NCI-H446 treated with DMSO at 0.1 percent for 48 hours (cell line): ENCODE results near the gene SLC25A18.
A peak's percentile ranks its signal among the peaks of the same experiment; 100 is the strongest.

Experiments
- DNase-seq: peaks from one replicate; lab custom pipeline; 2025; lab: John Stamatoyannopoulos, UW

The SLC25A18 gene

DNA sequence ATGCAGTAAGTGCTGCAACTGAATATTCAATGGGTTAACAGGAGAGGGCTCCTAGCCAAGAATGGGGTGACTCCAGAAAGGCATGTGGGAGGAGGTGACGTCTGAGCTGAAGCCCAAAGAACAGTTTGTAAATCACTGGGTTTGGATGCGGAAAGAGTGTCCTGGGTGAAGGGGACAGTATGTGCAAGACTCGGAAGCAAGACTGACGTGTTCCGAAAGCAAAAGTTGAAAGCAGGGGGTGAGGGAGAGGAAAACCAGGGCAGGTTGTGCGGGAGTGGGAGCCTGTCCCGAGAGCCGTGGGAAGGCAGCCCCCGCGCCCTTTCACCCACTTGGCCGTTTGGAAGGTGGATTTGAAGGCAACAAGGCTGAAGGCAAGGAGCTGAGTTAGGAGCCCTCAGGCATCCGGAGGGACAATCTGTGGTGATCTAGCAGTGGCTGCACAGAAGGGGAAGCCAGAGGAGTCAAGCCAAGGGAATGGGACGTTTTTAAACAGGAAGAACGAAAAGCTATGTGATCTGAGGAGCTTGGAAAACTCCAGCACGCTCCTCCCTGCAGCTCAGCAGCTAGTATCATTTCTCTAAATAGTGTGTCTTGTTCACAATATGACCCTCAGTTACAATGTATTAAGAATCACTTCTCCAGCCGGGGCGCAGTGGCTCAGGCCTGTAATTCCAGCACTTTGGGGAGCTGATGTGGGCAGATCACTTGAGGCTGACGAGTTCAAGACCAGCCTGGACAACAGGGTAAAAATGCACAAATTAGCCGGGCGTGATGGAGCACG is 7.7 kb downstream of the SLC25A18 start:
- DNase-seq, result no peak

DNA sequence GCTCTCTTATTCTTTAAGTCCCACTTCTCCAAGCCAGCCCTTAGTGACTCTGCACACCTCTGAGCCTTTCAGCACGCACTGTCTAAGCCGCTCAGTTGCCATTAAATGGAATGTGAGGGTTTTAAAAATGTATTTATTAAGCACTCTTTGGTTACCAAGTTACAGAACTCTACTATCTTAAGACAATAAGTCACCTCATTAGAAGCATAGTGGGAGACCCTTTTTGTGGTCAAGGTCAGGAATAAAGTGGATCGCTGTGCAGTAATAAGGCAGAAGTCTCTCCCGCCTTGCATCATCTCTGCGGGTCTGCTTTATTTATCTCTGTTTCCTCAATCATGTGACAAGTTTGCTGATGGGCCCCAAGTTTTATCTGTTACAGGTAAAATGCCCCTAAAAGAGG is 11.9 kb downstream of the SLC25A18 start:
- no peak for DNase-seq

DNA sequence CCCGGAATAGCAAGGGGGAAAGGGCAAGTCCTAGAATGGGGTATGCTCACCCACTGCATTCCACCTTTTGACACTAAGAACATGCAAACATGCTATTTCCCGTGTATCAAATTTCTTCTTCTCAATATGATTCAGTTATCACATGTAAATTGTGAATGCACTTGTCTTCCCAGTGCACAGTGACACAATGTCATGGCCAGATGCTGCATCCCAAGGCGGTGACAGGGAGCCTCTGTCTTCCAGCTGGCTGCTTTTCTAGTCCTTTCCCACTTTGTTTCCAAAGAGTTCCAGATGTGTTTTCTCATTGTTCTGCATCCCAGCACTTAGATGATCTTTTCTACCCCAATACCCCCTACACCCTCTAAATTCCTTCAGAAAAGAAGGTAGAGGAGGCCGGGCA is 12.4 kb downstream of the SLC25A18 start:
- DNase-seq, result no peak

DNA sequence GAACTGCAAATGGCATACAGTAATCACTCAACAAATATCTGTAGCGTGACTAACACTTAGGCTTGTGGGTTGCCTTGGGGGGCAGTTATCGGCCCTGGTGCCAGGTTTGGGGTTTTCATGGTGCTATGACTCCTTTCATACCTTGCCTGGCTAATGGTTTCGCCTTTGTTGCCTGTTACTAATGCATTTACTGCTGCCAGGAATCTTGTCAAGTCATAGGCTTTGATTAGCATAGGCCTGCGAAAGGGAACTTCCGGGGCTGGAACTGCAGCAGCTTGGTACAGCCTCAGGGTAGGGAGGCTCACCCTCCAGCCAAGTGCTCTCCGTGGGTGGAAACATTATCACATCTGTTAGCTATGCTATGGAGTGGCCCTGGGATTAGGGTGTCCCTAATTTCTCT is 13.2 kb downstream of the SLC25A18 start:
- DNase-seq, result peak; percentile 36

DNA sequence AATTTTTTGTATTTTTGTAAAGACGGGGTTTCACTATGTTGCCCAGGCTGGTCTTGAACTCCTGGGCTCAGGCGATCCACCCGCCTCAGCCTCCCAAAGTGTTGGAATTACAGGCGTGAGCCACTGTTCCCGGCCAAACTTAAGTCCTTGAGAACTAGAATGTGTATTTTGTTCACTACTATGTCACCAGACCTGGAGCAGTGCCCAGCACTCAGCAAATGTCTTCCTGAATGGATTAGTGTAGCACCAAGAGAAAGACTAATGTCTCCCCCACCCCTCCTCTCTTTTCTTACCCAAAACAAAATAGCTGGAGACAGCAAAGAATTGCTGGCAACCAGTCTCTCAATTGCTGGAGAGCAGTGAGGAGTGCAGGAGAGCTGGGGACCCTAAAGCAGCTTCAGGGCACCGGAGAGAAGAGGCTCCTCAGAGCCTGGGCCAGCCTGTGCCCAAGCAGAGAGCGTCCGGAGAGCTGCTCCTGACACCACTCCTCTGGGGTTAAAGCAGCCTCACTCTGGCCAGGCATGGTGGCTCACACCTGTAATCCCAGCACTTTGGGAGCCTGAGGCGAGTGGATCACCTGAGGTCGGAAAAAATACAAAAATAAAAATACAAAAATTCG is 14.9 kb downstream of the SLC25A18 start:
- no peak for DNase-seq

DNA sequence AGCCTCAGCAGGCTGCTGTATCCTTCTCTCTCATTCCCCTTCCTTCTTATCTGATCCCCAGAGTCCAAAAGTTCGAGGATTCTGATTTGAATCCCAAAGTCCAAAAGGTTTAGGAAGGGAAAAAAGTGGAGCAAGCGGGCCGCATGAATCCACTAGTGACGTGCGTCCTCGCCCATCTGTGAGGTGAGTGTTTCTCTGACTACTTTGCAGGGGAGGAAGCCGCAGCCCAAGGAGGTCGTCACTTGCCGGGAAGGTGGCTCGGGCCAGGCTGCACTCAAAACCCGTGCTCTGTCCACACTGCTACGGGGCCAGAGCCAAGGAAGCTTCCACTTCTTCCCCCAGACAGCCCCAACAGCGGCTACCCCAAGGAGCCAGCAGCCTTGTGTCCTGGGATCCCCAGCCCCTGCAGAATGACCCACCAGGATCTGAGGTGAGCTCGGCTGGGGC is 16.3 kb downstream of the SLC25A18 start:
- DNase-seq, result no peak

DNA sequence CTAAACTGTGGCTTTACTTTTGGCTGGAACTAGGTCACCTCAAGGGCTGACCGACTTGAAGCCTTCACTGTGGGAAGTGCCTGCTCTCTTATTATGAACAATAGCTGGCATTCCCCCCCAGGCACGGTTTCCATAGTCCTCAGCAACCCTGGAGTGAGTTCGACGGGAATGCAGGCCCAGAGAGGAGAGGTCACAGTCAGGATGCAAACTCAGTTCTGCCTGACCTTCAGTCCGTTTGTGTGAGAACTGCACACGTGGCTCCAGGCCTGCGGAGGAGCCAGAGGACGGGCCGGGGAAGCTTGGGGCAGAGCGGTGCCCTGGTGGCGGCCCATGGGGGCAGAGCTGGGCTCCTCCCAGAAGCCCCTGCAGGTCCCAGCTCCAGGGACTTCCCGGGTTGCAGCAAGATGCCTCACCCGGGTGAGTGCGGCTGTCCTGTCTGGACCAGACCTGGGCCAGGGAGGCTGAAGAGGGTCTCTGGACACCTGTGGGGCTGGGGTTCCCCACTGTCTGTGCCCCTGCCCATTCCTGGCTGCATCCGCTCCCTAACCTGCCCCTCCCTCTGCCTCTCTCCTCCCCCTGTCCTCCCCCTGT is 17.2 kb downstream of the SLC25A18 start:
- no peak for DNase-seq

DNA sequence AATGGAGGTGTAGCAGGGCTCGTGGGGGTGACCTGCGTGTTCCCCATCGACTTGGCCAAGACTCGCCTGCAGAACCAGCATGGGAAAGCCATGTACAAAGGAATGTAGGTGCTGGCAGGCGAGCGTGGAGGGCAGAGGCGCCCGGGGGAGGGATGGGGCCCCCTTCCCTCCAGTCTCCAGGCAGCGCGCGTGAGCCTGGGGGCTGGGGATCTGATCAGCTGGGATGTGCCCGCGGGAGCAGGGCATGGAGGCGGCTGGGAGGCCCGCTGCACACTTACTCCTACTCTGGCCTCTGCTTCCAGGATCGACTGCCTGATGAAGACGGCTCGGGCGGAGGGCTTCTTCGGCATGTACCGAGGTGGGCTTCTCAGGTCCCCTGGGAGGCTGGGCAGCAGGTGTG is 17.8 kb downstream of the SLC25A18 start:
- no peak for DNase-seq

DNA sequence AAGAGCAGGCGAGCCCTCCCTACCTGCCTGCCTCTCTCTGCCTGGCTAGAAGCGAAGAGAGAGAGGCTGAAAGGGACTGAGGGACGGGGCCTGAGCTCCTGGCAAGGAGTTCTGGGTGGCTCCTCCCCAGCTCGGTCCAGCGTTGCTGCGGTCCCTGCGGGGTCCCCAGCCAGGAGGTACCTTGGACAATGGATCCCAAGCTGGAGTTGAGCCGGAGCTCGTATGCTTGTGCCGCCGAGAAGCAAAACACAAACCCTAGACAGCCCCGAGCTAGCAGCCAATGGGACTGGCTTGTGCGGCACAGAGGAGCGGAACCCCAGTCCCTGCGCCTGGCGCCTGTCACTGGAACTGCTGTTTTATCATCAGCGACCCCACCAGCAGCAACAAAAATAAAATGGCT is 18.3 kb downstream of the SLC25A18 start:
- no peak for DNase-seq

DNA sequence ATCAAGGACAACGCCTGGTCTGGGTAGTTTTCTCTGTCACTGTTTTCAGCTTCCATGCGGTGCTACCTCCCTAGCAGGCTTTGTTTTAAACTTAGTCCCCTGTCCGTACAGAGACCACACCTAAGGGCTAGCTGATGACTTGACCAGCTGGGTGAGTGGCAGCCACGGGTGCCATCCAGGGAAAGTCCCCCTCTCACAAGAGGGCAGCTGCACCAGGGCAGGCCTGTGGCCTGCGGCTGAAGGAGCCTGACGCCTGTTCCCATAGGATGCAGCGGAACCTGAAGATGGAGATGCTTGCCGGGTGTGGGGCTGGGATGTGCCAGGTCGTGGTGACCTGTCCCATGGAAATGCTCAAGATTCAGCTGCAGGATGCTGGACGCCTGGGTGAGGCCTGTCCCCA is 19.9 kb downstream of the SLC25A18 start:
- no peak for DNase-seq

DNA sequence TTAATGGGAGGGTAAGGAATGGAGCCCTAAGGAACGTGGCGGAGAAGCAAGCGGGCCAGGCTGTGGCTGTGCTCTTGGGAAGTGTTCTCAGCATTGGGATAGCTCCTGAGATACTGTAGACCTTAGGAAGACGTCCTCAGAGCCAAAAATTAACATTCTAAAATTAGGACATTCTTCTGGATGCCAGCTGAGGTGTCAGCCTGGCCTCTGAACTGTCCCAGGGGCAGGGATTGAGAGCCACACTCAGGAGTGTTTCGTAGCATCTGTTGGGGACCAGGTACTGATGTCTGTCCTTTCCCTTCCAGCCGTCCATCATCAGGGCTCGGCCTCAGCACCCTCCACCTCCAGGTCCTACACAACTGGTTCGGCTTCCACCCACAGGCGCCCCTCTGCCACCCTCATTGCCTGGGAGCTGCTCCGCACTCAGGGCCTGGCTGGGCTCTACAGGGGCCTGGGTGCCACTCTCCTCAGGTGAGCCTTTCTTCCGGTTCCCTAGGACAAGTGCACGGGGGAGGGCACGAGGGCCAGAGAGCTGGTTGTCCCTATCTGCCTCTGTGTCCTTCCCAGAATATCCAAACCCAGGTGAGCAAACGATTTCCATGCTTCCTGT is 23.6 kb downstream of the SLC25A18 start:
- DNase-seq, result no peak

DNA sequence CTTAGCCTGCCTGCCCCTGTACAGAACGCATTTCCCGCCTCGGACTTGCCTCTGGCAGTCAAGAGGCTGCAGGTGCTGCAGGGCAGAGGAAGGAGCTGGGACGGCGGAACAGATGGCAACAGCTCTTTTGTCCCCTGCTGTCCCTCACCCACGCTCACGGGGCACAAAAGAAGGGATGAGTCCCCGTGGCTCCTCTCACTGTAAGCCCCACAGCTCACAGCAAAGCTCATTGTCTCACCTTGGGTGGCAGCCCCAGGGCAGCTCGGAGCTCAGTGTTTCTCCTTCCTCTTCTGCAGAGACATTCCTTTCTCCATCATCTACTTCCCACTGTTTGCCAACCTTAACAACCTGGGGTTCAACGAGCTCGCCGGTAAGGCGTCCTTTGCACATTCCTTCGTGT is 24.3 kb downstream of the SLC25A18 start:
- no peak for DNase-seq

DNA sequence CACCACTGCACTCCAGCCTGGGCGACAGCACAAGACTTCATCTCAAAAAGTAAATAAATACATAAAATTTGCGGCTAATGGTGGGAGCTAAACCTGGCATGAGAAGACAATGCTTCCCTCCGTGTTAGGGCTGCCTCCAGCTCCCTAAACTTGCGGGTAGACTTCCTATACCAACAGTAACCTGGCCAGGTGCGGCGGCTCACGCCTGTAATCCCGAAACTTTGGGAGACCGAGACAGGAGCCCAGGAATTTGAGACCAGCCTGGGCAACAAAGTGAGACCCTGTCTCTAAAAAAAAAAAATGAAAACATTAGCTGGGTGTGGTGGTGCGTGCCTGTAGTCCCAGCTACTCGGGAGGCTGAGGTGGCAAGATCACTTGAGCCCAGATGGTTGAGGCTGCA is 25.3 kb downstream of the SLC25A18 start:
- DNase-seq, result no peak

DNA sequence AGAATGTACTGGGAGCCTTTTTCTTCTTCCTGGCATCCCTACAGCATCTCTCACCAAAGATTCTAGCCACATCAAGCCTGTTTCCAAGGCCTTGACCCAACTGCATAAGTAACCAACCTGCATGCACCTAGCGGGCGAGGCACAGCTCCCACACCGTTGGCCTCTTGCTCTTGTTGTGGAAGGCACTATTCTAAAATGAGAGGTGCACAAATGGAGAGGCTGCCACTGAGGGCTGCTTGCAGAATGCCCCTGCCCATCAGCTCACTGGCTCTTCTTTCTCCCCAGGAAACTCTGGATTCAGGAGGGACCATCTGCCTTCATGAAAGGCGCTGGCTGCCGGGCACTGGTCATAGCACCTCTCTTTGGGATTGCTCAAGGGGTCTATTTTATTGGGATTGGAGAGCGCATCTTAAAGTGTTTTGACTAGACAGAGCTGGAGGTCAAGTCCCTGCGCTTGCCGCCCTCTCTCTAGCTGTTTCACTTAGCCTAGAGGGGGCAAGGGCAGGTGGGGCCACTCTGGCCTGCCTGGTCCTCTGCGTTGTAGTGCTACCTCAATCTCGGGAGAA is 26.6 kb downstream of the SLC25A18 start:
- DNase-seq, result no peak

DNA sequence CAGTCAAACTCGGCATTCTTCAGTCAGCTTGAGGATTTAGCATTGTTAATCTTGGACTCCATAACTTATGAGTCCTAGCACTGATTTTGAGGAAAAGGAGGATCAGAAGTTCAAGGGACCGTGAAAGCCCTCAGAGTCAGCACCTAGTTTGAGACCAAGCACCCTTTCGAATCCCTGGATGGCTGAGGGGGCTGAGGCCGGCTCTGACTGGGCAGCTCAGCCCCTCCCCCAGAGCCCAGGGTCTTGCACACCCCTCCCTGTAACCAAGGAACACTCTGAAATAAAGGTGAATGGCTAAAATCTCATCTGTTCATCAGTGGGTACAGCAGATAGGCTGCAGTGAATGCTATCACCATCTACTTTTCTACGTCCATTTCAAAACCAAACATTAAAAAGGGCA is 27.3 kb downstream of the SLC25A18 start:
- DNase-seq, result no peak

DNA sequence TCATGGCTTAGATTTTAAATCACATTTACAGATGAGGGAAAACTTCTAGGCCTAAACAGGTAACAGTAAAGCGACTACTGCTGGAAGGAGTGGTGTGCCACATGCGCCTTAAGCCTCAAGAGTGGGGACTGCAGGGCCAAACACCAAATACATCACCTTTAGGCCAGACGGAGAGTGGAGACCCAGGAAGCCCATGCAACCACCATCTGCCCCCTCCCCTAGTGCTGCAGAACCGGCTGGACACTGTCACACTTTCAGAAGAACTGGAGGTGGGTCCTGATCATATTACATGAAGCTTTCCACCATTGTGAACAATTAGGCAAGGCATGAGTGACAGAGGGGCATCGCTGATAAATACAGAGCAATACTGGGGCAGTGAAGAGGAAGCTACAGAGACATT is 28.9 kb downstream of the SLC25A18 start:
- no peak for DNase-seq

DNA sequence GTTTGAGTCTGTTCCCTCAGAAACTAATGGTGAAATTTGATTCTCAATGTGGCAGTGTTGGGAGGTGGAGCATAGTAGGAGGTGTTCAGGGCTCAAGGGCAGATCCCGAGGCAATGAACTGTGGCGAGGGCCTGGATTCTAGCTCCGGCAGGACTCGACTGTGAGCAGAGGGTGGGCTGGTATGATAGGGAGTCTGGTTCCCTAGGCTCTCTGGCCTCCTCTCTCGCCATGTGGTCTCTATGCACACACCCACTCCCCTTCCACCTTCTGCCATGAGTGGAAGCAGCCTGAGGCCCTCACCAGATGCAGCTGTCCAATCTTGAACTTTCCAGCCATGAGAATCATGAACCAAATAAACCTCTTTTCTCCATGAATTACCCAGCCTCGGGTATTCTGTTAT is 32.9 kb downstream of the SLC25A18 start:
- DNase-seq, result no peak

DNA sequence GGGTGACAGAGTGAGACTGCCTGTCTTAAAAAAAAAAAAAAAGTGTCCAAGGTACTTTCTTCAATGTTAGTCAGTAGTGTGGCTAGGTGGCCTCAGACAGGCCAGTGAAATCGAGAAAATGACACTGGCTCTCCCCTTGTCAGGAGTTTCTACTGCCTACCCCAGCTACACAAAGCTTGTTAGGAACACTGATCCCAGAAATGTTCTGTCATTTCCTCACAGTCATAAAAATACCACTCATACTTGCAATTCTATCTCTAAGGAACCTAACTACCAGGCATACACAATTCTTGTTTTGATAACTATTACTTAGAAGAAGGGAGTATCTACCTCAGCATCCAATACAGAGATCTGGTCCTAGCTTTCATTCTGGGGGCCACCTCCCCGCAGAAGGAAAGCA is 33.9 kb downstream of the SLC25A18 start:
- DNase-seq, result no peak

DNA sequence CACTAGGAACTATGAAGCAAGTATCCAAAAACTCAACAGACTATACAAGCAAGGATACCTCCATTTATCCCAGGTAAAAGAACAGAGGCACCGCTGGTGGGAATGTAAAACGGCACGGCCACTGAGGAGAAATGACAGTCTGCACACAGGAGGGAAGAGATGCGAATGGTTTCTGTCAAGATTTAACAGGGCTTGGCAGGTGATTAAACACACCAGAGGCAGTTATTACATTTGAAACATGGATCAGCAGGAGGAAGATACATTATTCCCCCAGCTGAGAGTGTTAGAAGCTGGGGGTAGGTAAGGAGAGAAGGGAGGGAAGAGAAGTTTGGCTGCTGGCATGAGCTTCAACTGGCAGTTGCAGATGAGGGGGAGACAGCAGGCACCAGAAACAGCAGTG is 35.0 kb downstream of the SLC25A18 start:
- no peak for DNase-seq

DNA sequence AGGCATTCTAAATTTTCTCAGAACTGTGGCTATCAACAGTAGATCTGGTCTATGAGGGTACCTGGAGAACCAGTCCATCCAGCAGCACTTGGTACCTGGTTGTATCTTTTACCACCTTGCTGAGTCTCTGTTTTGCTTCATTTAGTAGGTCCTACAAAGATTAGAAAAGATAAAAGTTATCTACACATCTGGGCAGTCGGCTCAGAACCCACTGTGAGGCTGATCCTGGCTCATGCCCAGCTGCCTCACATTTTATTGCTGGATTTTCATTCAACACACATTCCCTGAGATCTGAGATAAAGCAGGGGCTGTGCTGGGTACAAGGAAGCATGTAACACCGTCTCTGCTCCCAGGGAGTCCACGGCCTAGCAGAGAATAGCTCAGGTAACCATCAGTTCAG is 37.7 kb downstream of the SLC25A18 start:
- no peak for DNase-seq

DNA sequence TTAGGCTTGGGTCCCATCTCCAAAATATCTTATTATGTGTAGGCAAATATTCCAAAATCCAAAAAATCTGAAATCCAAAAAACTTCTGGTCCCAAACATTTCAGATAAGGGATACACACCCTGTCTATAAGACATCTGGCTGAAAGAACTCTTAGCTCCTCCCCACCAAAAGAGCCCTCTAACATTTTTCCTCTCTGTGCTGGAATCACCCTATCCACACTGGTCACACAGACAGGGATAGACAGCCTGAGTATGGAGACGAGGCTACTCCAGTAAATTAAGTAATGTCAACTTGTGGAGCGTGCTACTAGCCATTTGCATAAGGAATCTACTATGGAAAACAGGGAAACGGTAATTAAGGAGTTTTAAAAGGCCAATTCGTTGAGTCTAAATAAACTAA is 40.4 kb downstream of the SLC25A18 start:
- no peak for DNase-seq

DNA sequence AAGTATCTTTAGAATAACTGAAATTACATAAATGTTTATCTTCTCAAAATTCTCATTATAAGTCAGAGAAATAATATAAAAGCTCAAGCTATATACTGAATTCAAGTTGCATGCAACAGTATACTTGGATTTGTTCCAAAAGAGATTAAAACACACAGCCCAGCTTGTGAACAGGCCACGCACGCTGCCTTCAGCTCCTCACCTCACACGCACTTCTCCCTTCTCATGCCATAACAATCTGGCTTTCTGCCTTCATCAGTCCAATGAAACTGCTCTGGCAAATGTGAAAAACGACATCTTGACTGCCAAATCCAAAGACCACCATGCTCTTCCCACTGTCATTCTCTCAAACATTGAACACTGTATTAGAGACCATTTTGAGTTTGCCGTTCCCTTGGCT is 43.2 kb downstream of the SLC25A18 start:
- DNase-seq, result no peak
